T-cell (primary cell): ENCODE measurements around the gene PKIB. TPM values are rescaled to one million over a fixed set of nuclear protein-coding genes. Genes with fewer than 3 reads are reported as not detected.
"Not testable (repeated sequence)": the region's sequence is repeated elsewhere in the genome, so short reads cannot be mapped to it uniquely, and the experiment has no call there.

Experiments used
- ATAC-seq, 4 experiments: fragments of 200-7000 bp in 3 of 4; fragments of 150-1000 bp in 1 of 4; cut with Tn5 transposase; replicated peaks in 1 of 4; 1 replicate in 3 of 4; 2 replicates in 1 of 4; pipeline ENCODE4 v1.10.0; 2021; ENCODE audit warnings: moderate library complexity in 3 of 4, mild to moderate bottlenecking in 2 of 4, moderate number of reproducible peaks in 1 of 4
- CTCF ChIA-PET, 2 donors: fragments of 300-600 bp; sonication (Branson Sonifier 250); formaldehyde crosslinking; loops; one replicate each; lab custom pipeline; 2022; ENCODE audit warnings: antibody characterized with exemption in 2 of 2; lab: Charles Lee
- POLR2A ChIA-PET, 2 donors: fragments of 300-600 bp; sonication (Branson Sonifier 250); formaldehyde crosslinking; loops; one replicate each; lab custom pipeline; 2022; ENCODE audit warnings: antibody characterized with exemption in 2 of 2; lab: Charles Lee
- DNase-seq, 35 experiments: peaks; one replicate each; pipeline versions ENCODE4 v3.0.0 to v3.0.0-alpha.2; 2013 to 2023
- H3K27ac ChIP-seq: one replicate; pipeline ENCODE4 v1.5.1; 2013; ENCODE audit warnings: low read length
- H3K27me3 ChIP-seq, 2 experiments: replicated peaks in 1 of 2; 1 replicate in 1 of 2; 2 replicates in 1 of 2; pipeline versions ENCODE4 v1.6.1 to v1.7.0; 2013; ENCODE audit warnings: low read length in 1 of 2, mixed read lengths in 1 of 2; ENCODE audit not compliant: control insufficient read depth in 2 of 2, insufficient read depth in 2 of 2; ENCODE audit errors: extremely low read depth in 1 of 2
- H3K36me3 ChIP-seq, 2 donors: 1 replicate in 1 of 2; 2 replicates in 1 of 2; pipeline versions ENCODE4 v1.6.1 to v1.7.0; 2013; ENCODE audit warnings: low read length in 1 of 2; ENCODE audit not compliant: control insufficient read depth in 2 of 2, insufficient read depth in 1 of 2; ENCODE audit errors: extremely low read depth in 1 of 2
- H3K4me1 ChIP-seq, 2 experiments: 1 replicate in 1 of 2; 2 replicates in 1 of 2; pipeline versions ENCODE4 v1.6.1 to v1.7.0; 2013; ENCODE audit warnings: low read length in 2 of 2, mixed read lengths in 1 of 2; ENCODE audit not compliant: insufficient read depth in 2 of 2, control insufficient read depth in 1 of 2; ENCODE audit errors: extremely low read depth in 1 of 2
- H3K4me3 ChIP-seq, 2 donors: 1 replicate in 1 of 2; 2 replicates in 1 of 2; pipeline versions ENCODE4 v1.5.1 to v1.7.0; 2013; ENCODE audit warnings: mild to moderate bottlenecking in 2 of 2, low read length in 1 of 2, moderate library complexity in 1 of 2; ENCODE audit not compliant: control insufficient read depth in 1 of 2; ENCODE audit errors: extremely low read depth in 1 of 2
- H3K9me3 ChIP-seq: 2 replicates; pipeline ENCODE4 v1.7.0; 2013
- H3K27ac Mint-ChIP-seq, 2 donors: one replicate each; pipeline ENCODE4 v1.8.0; 2020 to 2021; ENCODE audit warnings: mild to moderate bottlenecking in 2 of 2, mixed read lengths in 2 of 2
- H3K27me3 Mint-ChIP-seq, 2 donors: one replicate each; pipeline ENCODE4 v1.8.0; 2021 to 2022; ENCODE audit warnings: mixed read lengths in 2 of 2
- H3K36me3 Mint-ChIP-seq: one replicate; pipeline ENCODE4 v1.8.0; 2021; ENCODE audit warnings: mixed read lengths
- H3K4me1 Mint-ChIP-seq, 3 donors: one replicate each; pipeline ENCODE4 v1.8.0; 2020 to 2022; ENCODE audit warnings: mixed read lengths in 3 of 3, mild to moderate bottlenecking in 1 of 3
- H3K4me3 Mint-ChIP-seq, 3 donors: one replicate each; pipeline ENCODE4 v1.8.0; 2020 to 2022; ENCODE audit warnings: mild to moderate bottlenecking in 3 of 3, mixed read lengths in 3 of 3, moderate library complexity in 3 of 3
- H3K9me3 Mint-ChIP-seq, 3 donors: one replicate each; pipeline ENCODE4 v1.8.0; 2020 to 2022; ENCODE audit warnings: mixed read lengths in 3 of 3
- WGBS: methylation state at CpG from one replicate; pipeline ENCODE4 v1.1.5; 2013; ENCODE audit warnings: missing lambda C conversion rate; ENCODE audit not compliant: insufficient coverage; 5-methylcytosine and 5-hydroxymethylcytosine counted together
- total RNA-seq, 35 experiments: library from RNA in 6 of 35; stranded (reverse) in 6 of 35; fragments of 120-200 nt in 1 of 35; gene quantifications; one replicate each; pipeline versions ENCODE4 v1.2.1 to v1.2.4 and lab custom pipeline; 2013 to 2026

PKIB gene
- total RNA-seq, 5 donors from 2014 or later (not counting 1 experiment from before 2014, with no cell fraction given) = 0.47 to 2.1 (median 1.1) TPM

GRCh38 chr6:122589115-122589514 is 21.1 kb upstream of the PKIB start:
- POLR2A ChIA-PET = no interaction called here
- no peak for DNase-seq
- Histone ChIP-seq H3K27me3 (no peaks in the 10 kb centered on the region), H3K4me3 (no peak overlapping the region), H3K4me1 (no peaks in the 10 kb centered on the region), H3K9me3 (no peaks in the 10 kb centered on the region), H3K36me3 (no peaks in the 10 kb centered on the region), H3K27ac (no peak overlapping the region)
- Mint-ChIP-seq H3K9me3 (no peaks in the 10 kb centered on the region), H3K27me3 (peaks cover 0 to 4% of the 10 kb centered on the region in 2 donors), H3K4me1 (no peaks in the 10 kb centered on the region), H3K27ac (no peak overlapping the region), H3K4me3 (no peak overlapping the region), H3K36me3 (no peaks in the 10 kb centered on the region)
- WGBS = no CpG with 5 or more reads among the region's 1 CpG
- CTCF ChIA-PET = no interaction called here
- no peak for ATAC-seq

DNA sequence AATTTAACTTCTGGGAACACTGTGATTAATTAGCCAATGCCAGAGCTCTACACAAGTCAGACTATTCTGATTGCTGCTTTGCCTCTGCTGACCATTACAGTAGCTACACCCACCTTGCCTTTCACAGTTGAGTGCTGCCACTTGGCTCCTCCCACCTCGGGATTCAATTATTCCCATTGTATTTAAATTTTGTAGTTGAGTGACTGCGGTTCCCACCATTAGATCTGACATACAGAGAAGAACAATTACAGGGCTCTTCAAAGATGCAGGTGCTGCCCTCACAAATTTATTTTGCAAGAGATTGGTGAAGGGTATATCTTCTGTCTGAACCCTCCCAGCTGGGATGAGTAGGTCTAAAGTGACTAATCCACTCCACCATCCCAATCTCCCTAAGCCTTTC is 11.9 kb upstream of the PKIB start:
- H3K9me3 ChIP-seq, H3K36me3 ChIP-seq, H3K27me3 Mint-ChIP-seq: not testable (repeated sequence)

GRCh38 chr6:122604676-122605075 is 5.5 kb upstream of the PKIB start:
- Histone ChIP-seq H3K9me3 (no peaks in the 10 kb centered on the region), H3K4me3 (no peak overlapping the region), H3K4me1 (no peaks in the 10 kb centered on the region), H3K27ac (no peak overlapping the region), H3K36me3 (no peaks in the 10 kb centered on the region), H3K27me3 (peaks cover 0 to 1% of the 10 kb centered on the region in 2 experiments)
- Mint-ChIP-seq H3K4me1 (peaks cover 4 to 6% (median 4%) of the 10 kb centered on the region in 3 donors), H3K27ac (no peak overlapping the region), H3K36me3 (no peaks in the 10 kb centered on the region), H3K4me3 (no peak overlapping the region), H3K9me3 (no peaks in the 10 kb centered on the region), H3K27me3 (peaks cover 4 to 26% of the 10 kb centered on the region in 2 donors)
- ChIA-PET CTCF (no interaction called here), POLR2A (no interaction called here)
- no peak for DNase-seq
- ATAC-seq = no peak

More for the DNA sequence above, 11.9 kb upstream of the PKIB start:
- DNase-seq, POLR2A ChIA-PET, H3K27ac Mint-ChIP-seq, H3K36me3 Mint-ChIP-seq, H3K4me1 ChIP-seq, H3K27ac ChIP-seq, H3K4me3 Mint-ChIP-seq, ATAC-seq, H3K27me3 ChIP-seq, H3K4me1 Mint-ChIP-seq, CTCF ChIA-PET, H3K4me3 ChIP-seq: not testable (repeated sequence)
- peaks cover 9 to 13% (median 12%) of the 10 kb centered on the region in 3 donors for H3K9me3 Mint-ChIP-seq
- WGBS = no CpG with 5 or more reads among the region's 2 CpGs

- ChIA-PET POLR2A (no interaction called here), CTCF (interaction anchor here in 1 of 2 donors (1.0 kb wide), 1 partner anchor 10 kb away, joined by 4 read pairs; no protein-coding TSS in a partner anchor)
- Histone ChIP-seq H3K27me3 (peaks cover 10 to 14% of the 10 kb centered on the region in 2 experiments), H3K9me3 (no peaks in the 10 kb centered on the region), H3K4me3 (peak overlapping the region; percentile 44 to 69), H3K27ac (no peak overlapping the region), H3K4me1 (peaks cover 3 to 16% of the 10 kb centered on the region in 2 experiments), H3K36me3 (no peaks in the 10 kb centered on the region)
- Mint-ChIP-seq H3K36me3 (no peaks in the 10 kb centered on the region), H3K27ac (no peak overlapping the region), H3K27me3 (peaks cover 30 to 35% of the 10 kb centered on the region in 2 donors), H3K4me1 (peaks cover 18 to 20% (median 19%) of the 10 kb centered on the region in 3 donors), H3K4me3 (peak overlapping the region; percentile 75 to 87 (median 78)), H3K9me3 (peaks cover 0 to 6% (median 3%) of the 10 kb centered on the region in 3 donors)
- ATAC-seq (peak in 2 of 4 experiments; percentile 20 to 34), DNase-seq (peak in 4 of 35 experiments; percentile 1 to 7 (median 2))
- 4% methylated on average over 24 of the region's 42 CpGs for WGBS
Observed at GRCh38 chr6:122610690-122611455, 668 bp downstream of the PKIB start.

DNA sequence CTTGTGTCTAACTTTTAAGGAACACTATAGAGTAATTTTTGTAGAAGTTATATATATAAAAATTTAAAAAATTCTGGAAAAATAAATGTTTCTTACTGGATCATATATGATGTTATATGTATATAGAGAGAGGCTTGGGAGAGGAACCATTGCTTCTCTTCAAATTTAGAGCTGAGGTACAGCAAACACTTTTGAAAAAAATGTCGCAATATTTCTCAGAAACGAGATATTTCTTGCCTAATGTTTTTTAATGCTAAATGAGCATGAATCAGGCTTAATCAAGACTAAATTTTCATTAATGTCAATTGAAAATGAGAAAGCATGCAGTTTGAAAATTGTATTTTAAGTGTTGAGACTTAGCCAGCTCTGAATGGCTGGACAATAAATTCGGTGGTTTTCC is 2.6 kb downstream of the PKIB start:
- no peaks in the 10 kb centered on the region for H3K36me3 Mint-ChIP-seq
- Histone ChIP-seq H3K9me3 (no peaks in the 10 kb centered on the region), H3K27ac (no peak overlapping the region), H3K36me3 (no peaks in the 10 kb centered on the region), H3K27me3 (peaks cover 10 to 14% of the 10 kb centered on the region in 2 experiments), H3K4me1 (peaks cover 3 to 16% of the 10 kb centered on the region in 2 experiments), H3K4me3 (no peak overlapping the region)
- no peak for DNase-seq
- H3K27ac Mint-ChIP-seq = no peak overlapping the region
- H3K4me3 Mint-ChIP-seq = no peak overlapping the region
- ChIA-PET POLR2A (interaction anchor here in 1 of 2 donors (0.5 kb wide), 1 partner anchor 11 kb away, joined by 5 read pairs; no protein-coding TSS in a partner anchor), CTCF (no interaction called here)
- H3K9me3 Mint-ChIP-seq = peaks cover 0 to 11% (median 8%) of the 10 kb centered on the region in 3 donors
- WGBS = 100% methylated on average over 1 of the region's 3 CpGs
- peaks cover 28 to 39% of the 10 kb centered on the region in 2 donors for H3K27me3 Mint-ChIP-seq
- ATAC-seq = no peak
- H3K4me1 Mint-ChIP-seq = peaks cover 18 to 20% (median 19%) of the 10 kb centered on the region in 3 donors

GRCh38 chr6:122614303-122614702 is 4.1 kb downstream of the PKIB start:
- Mint-ChIP-seq H3K4me3 (no peak overlapping the region), H3K4me1 (peaks cover 15 to 19% (median 19%) of the 10 kb centered on the region in 3 donors), H3K36me3 (no peaks in the 10 kb centered on the region), H3K9me3 (peaks cover 0 to 11% (median 8%) of the 10 kb centered on the region in 3 donors), H3K27me3 (peaks cover 23 to 38% of the 10 kb centered on the region in 2 donors), H3K27ac (no peak overlapping the region)
- Histone ChIP-seq H3K27me3 (peaks cover 10 to 14% of the 10 kb centered on the region in 2 experiments), H3K4me3 (no peak overlapping the region), H3K4me1 (peaks cover 3 to 16% of the 10 kb centered on the region in 2 experiments), H3K9me3 (no peaks in the 10 kb centered on the region), H3K36me3 (no peaks in the 10 kb centered on the region), H3K27ac (no peak overlapping the region)
- DNase-seq (no peak), ATAC-seq (no peak)
- CTCF ChIA-PET = no interaction called here
- WGBS = no CpG with 5 or more reads among the region's 1 CpG
- POLR2A ChIA-PET = interaction anchor here in 1 of 2 donors (0.5 kb wide), 1 partner anchor 17 kb away, joined by 3 read pairs; no protein-coding TSS in a partner anchor
